Measurements from ENCODE around the gene NUP93.

DNA sequence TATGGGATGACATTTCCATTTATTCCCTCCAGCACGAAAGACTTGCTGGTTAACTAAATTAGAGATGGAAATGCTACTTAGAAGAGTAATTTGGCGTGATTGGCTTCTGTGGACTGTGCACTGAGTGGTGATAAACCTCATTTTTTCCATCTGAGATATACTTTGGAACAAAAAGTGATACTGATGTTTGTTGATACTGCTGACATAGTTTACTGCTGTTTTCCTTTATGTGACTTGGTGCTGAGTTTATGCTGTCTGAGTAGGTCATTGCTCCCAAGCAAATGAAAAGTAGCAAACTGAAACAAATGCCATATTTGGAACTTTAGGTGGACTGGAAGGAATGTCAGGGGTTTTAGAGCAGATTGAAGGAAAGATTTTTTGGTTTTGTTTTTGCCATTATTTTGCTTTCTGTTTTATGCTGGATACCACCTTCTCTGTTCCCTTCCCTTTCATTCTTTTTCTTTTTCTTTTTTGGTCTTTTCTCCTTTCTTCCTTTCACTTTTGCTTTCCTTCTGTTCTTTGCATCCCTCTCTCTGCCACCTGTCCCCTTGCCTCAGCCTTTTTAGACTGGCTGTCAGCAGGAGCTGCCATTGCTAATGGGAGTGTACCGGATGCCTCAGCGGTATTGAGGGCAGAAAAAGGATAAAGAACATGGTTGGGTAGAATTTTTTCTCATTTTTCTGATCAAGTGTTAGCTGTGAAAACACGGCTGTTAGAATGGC lies 41.8 kb downstream of the NUP93 start:
- TF ChIP-seq, protein P1, sequence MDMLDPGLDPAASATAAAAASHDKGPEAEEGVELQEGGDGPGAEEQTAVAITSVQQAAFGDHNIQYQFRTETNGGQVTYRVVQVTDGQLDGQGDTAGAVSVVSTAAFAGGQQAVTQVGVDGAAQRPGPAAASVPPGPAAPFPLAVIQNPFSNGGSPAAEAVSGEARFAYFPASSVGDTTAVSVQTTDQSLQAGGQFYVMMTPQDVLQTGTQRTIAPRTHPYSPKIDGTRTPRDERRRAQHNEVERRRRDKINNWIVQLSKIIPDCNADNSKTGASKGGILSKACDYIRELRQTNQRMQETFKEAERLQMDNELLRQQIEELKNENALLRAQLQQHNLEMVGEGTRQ (IDR thresholded peaks at IDR 0.05; ENCODE audit: low read length) = no peak
- TF ChIP-seq EZH2 (IDR thresholded peaks at IDR 0.05; ENCODE audit: low read depth, low read length, severe bottlenecking) (no peak), POLR2AphosphoS5 (IDR thresholded peaks at IDR 0.05; ENCODE audit: low read depth, low read length) (no peak), CHD1 (IDR thresholded peaks at IDR 0.05; ENCODE audit: low read depth, low read length) (no peak), GABPA (IDR thresholded peaks at IDR 0.05; ENCODE audit: borderline replicate concordance, insufficient read depth, low read length) (no peak), RFX5 (IDR thresholded peaks at IDR 0.05; ENCODE audit: borderline replicate concordance, low read depth, low read length) (no peak), CBX5 (IDR thresholded peaks at IDR 0.05; ENCODE audit: low read depth, low read length) (no peak), MAFK (IDR thresholded peaks at IDR 0.05; ENCODE audit: low read depth, low read length) (no peak)
- TF ChIP-seq, protein P2, sequence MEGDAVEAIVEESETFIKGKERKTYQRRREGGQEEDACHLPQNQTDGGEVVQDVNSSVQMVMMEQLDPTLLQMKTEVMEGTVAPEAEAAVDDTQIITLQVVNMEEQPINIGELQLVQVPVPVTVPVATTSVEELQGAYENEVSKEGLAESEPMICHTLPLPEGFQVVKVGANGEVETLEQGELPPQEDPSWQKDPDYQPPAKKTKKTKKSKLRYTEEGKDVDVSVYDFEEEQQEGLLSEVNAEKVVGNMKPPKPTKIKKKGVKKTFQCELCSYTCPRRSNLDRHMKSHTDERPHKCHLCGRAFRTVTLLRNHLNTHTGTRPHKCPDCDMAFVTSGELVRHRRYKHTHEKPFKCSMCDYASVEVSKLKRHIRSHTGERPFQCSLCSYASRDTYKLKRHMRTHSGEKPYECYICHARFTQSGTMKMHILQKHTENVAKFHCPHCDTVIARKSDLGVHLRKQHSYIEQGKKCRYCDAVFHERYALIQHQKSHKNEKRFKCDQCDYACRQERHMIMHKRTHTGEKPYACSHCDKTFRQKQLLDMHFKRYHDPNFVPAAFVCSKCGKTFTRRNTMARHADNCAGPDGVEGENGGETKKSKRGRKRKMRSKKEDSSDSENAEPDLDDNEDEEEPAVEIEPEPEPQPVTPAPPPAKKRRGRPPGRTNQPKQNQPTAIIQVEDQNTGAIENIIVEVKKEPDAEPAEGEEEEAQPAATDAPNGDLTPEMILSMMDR (IDR thresholded peaks at IDR 0.05; ENCODE audit: control extremely low read depth in 1 of 3, insufficient read depth in 1 of 3, low read depth in 1 of 3, low read length in 3 of 3) = no peak
- TF ChIP-seq, protein P3, sequence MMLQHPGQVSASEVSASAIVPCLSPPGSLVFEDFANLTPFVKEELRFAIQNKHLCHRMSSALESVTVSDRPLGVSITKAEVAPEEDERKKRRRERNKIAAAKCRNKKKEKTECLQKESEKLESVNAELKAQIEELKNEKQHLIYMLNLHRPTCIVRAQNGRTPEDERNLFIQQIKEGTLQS (IDR thresholded peaks at IDR 0.05; ENCODE audit: insufficient read depth, low read depth, low read length) = no peak

All from H1 (cell line).